GM19397 (cell line): ENCODE results near the gene FAM89A.
A peak's percentile ranks its signal among the peaks of the same experiment; 100 is the strongest.

Experiments used
- ATAC-seq: cut with Tn5 transposase; IDR thresholded peaks from one replicate; pipeline ENCODE4 v1.9.1; 2021; ENCODE audit warnings: mild to moderate bottlenecking, moderate library complexity; ENCODE audit not compliant: unreplicated experiment

FAM89A gene

DNA sequence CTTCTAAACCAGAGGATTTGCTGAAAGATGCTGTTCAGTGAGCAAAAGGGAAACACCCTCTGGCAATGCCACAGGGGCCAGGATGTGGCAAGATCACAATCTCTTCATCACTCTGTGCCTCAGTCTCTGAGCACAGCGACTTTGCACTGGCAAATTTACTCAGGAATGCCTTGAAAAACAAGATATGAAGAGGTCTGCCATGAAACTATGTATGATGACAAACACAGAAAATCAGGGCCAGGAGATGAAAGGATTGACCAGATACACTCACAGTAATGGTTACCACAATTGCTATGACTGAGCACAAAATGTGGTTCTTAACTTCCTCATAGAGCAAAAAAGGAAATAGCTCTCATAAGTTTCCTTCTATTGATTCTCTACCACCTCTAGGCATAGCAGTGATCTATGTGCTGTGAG is 67.2 kb downstream of the FAM89A start:
- peak; percentile 60 for ATAC-seq

DNA sequence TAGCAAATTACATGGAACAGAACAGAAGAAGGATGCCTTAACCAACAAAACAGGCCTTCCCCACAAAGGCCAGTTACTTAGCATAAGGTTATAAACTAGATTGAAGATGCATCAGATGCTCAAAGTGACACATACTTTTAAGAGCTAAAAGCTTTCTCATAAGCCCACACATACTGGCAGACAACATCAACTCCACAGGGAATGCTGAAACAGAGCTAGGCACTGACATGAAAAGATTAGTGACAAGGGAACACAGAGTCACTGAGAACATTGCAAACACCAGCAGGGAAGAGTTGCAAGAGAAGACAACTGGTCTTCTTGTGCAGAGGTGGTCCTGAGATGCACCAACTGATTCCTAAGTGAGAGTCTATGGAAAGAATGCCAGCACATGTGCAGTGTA is 68.3 kb downstream of the FAM89A start:
- no peak for ATAC-seq

DNA sequence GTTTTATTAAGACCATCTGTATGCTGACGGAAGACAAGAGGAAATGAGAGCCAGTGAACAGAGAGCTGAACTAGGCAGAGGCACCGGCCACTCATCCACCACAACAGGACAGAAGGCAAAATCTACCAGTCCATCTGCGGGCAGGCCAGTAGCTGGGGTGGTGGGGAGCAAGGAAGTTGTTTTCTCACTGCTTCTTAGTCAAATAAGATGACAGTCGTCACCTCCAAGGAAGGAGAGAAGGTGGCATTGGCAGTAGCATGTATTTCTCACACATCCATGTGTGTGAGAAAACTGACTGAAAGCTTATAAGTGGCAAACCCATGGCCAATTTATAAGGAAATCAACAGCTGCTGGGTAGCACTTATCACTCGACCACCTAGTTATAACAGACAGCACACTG is 69.6 kb downstream of the FAM89A start:
- ATAC-seq = no peak
